GM23338 (cell line): ENCODE measurements around the gene NKX3-2.

Experiments
- CREB1 ChIP-seq: fragments of 250-450 bp; sonication (Bioruptor Pico); IDR thresholded peaks from 2 replicates; pipeline ENCODE4 v1.5.0; 2020; ENCODE audit warnings: low read depth, mild to moderate bottlenecking, moderate library complexity
- CTCF ChIP-seq, 2 experiments: fragments of 200-600 bp in 1 of 2; sonication (generic) in 1 of 2; conservative IDR thresholded peaks; 2 replicates each; pipeline versions ENCODE4 v1.5.1 to v1.6.1; 2016 to 2017; ENCODE audit warnings: antibody characterized with exemption in 2 of 2, low read depth in 2 of 2, mild to moderate bottlenecking in 2 of 2, moderate library complexity in 1 of 2
- EZH2 ChIP-seq: fragments of 200-600 bp; sonication (generic); IDR thresholded peaks from one replicate; pipeline ENCODE4 v1.8.0; 2017; ENCODE audit warnings: antibody characterized with exemption, mild to moderate bottlenecking, low read depth; ENCODE audit not compliant: unreplicated experiment
- EZH2phosphoT487 ChIP-seq: fragments of 200-600 bp; sonication (generic); IDR thresholded peaks from one replicate; pipeline ENCODE4 v1.8.1; 2018; ENCODE audit warnings: antibody characterized with exemption; ENCODE audit not compliant: unreplicated experiment
- POLR2AphosphoS5 ChIP-seq: IDR thresholded peaks from 2 replicates; pipeline ENCODE4 v1.6.1; 2016; ENCODE audit warnings: antibody characterized with exemption, low read depth
- STAT1 ChIP-seq: IDR thresholded peaks from one replicate; pipeline ENCODE4 v1.6.1; 2016; ENCODE audit warnings: antibody characterized with exemption; ENCODE audit not compliant: unreplicated experiment
- ZNF331 ChIP-seq: fragments of 250-450 bp; sonication (Bioruptor Pico); IDR thresholded peaks from 2 replicates; pipeline ENCODE4 v1.5.0; 2020; ENCODE audit warnings: low read depth, mild to moderate bottlenecking, moderate library complexity

DNA sequence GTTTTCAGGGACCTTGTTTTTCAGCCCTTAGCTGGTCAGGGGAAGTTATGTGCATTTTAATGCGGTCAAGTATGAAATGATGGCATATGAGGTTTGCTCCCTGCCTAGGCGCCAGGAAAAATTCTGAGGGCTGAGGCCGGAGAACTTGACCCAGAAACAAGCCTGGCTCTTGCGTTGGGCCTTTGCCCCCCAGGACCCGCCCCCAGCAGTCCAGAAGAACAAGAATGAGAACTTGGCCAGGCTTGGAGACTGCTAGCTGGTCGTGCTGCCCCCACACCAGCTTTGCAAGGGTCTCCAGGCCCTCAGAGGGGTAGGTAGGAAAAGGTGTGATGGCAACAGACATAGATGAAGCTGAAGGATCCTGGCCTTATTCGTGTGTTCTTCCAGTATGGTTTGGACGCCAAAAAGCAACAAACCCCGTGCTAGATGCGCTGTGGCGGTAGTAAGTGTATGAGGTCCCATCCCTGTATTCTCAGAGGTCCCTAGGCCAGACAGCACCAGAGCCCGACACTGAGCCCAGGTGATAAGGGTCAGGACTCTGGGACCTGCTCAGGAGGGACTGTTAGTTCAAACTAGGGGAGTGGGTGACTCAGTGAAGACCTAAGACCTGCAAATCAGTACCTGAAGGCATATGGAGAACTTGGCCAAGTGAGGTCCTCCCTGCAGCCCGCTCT lies 10.5 kb downstream of the NKX3-2 start:
- TF ChIP-seq CTCF (conservative IDR thresholded peaks at IDR 0.05; ENCODE audit: low read depth in 2 of 2): no peak
- TF ChIP-seq POLR2AphosphoS5: no peak
- peak; percentile 85 for TF ChIP-seq EZH2
- TF ChIP-seq CREB1: no peak
- no peak for TF ChIP-seq STAT1
- TF ChIP-seq EZH2phosphoT487: peak; percentile 41
- no peak for TF ChIP-seq ZNF331 (CRISPR knock-in tag)
